ENCODE measurements around the gene CTNND1.

DNA sequence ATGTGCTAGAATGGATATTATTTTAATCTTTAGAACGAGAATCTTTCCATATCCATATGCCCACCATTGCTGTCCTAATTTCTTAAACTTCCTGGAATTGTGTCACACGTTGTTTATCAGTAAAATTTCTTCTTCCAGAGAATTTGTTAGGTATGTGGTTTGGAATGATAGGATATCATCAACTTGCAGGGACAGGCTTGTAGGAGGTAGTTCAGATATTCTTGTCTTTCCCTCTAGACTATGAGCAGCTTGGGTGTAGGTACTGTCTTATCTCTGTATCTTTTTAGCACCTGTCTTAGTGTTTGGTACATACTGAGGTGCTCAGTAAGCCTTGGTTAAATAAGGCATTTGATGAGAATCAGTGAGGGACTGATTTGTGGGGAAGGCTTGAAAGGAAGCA, 3.4 kb downstream of the CTNND1 start:
- TF ChIP-seq, protein P1, sequence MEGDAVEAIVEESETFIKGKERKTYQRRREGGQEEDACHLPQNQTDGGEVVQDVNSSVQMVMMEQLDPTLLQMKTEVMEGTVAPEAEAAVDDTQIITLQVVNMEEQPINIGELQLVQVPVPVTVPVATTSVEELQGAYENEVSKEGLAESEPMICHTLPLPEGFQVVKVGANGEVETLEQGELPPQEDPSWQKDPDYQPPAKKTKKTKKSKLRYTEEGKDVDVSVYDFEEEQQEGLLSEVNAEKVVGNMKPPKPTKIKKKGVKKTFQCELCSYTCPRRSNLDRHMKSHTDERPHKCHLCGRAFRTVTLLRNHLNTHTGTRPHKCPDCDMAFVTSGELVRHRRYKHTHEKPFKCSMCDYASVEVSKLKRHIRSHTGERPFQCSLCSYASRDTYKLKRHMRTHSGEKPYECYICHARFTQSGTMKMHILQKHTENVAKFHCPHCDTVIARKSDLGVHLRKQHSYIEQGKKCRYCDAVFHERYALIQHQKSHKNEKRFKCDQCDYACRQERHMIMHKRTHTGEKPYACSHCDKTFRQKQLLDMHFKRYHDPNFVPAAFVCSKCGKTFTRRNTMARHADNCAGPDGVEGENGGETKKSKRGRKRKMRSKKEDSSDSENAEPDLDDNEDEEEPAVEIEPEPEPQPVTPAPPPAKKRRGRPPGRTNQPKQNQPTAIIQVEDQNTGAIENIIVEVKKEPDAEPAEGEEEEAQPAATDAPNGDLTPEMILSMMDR (conservative IDR thresholded peaks at IDR 0.05; ENCODE audit: low read length) = no peak
- no peak for TF ChIP-seq EZH2phosphoT487 (IDR thresholded peaks at IDR 0.05; ENCODE audit: borderline replicate concordance, low read depth, low read length)
